Body of pancreas (tissue), 4 donors: ENCODE data around the gene HNRNPR. TPM values are rescaled to one million over a fixed set of nuclear protein-coding genes. Genes with fewer than 3 reads are reported as not detected.
A peak's percentile ranks its signal among the peaks of the same experiment; 100 is the strongest.

Experiments used
- ATAC-seq: fragments of 150-250 bp; one replicate; pipeline ENCODE4 v1.9.1; 2016
- DNase-seq, 4 donors: peaks; one replicate each; pipeline ENCODE4 v3.0.0-alpha.2; 2019
- H3K27ac ChIP-seq, 4 donors: fragments of 200-600 bp; sonication (generic); 1 replicate in 3 of 4; 2 replicates in 1 of 4; pipeline versions ENCODE4 v1.5.1 to v1.6.1; 2016 to 2019; ENCODE audit warnings: mild to moderate bottlenecking in 1 of 4, mixed read lengths in 1 of 4, moderate library complexity in 1 of 4
- H3K27me3 ChIP-seq, 2 donors: fragments of 200-600 bp; sonication (generic); one replicate each; pipeline ENCODE4 v1.6.0; 2016; ENCODE audit warnings: mild to moderate bottlenecking in 1 of 2
- H3K36me3 ChIP-seq, 2 donors: fragments of 200-600 bp; sonication (generic); replicated peaks in 1 of 2; 2 replicates each; pipeline ENCODE4 v1.5.1; 2016; ENCODE audit warnings: low read depth in 2 of 2; ENCODE audit not compliant: insufficient read depth in 1 of 2
- H3K4me1 ChIP-seq: fragments of 200-600 bp; sonication (generic); one replicate; pipeline ENCODE4 v1.6.0; 2016
- H3K4me3 ChIP-seq, 2 donors: fragments of 200-600 bp; sonication (generic); 1 replicate in 1 of 2; 2 replicates in 1 of 2; pipeline ENCODE4 v1.5.1; 2016 to 2019
- H3K9me3 ChIP-seq, 3 donors: fragments of 200-600 bp; sonication (generic); 1 replicate in 2 of 3; 2 replicates in 1 of 3; pipeline ENCODE4 v1.5.1; 2016
- POLR2A ChIP-seq, 3 donors: fragments of 450-650 bp; IDR thresholded peaks; one replicate each; pipeline ENCODE4 v1.6.1; 2016; ENCODE audit warnings: antibody characterized with exemption in 3 of 3, mild to moderate bottlenecking in 2 of 3
- WGBS, 2 donors: methylation state at CpG; one replicate each; pipeline ENCODE4 v1.1.5; 2017; 5-methylcytosine and 5-hydroxymethylcytosine counted together
- intact Hi-C: fragments of 100-400 bp; cut with DNase I; formaldehyde crosslinking; loops from one replicate; pipeline ENCODE4 v1.15.1; 2023
- total RNA-seq, 2 donors: library from RNA; depleted of rRNA; stranded (reverse); fragments of >200 nt; gene quantifications; one replicate each; pipeline ENCODE4 v1.1.0, GENCODE V29; 2016
- TF ChIP-seq, protein P1 (sequence below), 7 experiments: fragments of 450-650 bp in 4 of 7; fragments of 200-600 bp in 3 of 7; sonication (generic) in 3 of 7; IDR thresholded peaks; one replicate each; pipeline ENCODE4 v1.5.1; 2016 to 2019; ENCODE audit warnings: antibody characterized with exemption in 7 of 7

Gene HNRNPR
- total RNA-seq, 2 donors from 2014 or later, result 34.2 to 41.2 TPM

DNA sequence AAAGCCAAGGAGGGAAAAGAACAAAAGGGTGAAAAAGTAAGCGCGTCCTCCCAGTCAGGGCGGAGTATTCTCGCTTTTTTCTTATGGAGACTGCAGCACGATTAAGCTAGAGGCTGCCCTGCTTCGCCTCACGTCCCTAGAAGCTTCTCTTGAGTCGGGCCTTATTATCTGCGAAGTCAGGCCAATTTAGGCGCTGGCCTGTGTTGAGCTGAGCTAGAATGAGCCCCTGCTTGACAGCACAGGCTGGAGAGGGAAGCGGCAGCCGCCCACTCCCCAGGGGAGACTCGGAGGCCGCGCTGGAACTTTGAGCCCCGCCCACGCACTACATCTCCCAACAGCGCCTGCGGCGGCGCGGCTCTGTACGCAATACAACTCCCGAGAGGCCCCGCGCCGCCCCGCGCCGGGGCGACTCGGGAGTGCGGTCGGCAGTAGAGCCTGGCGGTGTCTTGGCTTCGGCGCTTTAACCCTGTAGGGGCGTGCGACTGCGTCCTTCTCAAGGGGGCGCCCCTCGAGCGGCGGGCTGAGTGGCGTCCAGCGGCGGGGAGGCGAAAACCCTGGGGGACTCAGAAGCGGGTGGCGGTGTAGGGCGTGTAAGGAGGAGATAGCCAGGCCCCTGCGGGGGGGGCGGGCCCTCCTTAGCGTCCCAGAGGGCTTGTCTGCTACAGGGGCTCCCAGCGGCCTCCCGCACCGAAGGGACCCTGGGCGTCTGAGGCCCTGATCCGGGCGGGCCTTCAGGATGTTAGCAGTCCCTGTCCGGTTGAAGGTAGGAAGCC is 24.7 kb upstream of the HNRNPR start:
- WGBS, 2 donors, result 0 to 1% methylated on average over 5 to 61 of the region's 61 CpGs
- ATAC-seq (peak; percentile 80), DNase-seq (peak; percentile 89 to 93 (median 92))
- peaks cover 0 to 1% of the 10 kb centered on the region in 2 donors for H3K36me3 ChIP-seq
- TF ChIP-seq, protein P1, sequence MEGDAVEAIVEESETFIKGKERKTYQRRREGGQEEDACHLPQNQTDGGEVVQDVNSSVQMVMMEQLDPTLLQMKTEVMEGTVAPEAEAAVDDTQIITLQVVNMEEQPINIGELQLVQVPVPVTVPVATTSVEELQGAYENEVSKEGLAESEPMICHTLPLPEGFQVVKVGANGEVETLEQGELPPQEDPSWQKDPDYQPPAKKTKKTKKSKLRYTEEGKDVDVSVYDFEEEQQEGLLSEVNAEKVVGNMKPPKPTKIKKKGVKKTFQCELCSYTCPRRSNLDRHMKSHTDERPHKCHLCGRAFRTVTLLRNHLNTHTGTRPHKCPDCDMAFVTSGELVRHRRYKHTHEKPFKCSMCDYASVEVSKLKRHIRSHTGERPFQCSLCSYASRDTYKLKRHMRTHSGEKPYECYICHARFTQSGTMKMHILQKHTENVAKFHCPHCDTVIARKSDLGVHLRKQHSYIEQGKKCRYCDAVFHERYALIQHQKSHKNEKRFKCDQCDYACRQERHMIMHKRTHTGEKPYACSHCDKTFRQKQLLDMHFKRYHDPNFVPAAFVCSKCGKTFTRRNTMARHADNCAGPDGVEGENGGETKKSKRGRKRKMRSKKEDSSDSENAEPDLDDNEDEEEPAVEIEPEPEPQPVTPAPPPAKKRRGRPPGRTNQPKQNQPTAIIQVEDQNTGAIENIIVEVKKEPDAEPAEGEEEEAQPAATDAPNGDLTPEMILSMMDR (IDR thresholded peaks at IDR 0.05), result peak in 1 of 7 experiments; percentile 33
- peak; percentile 72 to 90 (median 80) for TF ChIP-seq POLR2A (IDR thresholded peaks at IDR 0.05)
- peaks cover 33% of the 10 kb centered on the region for H3K4me1 ChIP-seq
- intact Hi-C loops, result no loop called here
- peak overlapping the region; percentile 54 to 75 for H3K4me3 ChIP-seq
- peaks cover 0 to 9% (median 0%) of the 10 kb centered on the region in 3 donors for H3K9me3 ChIP-seq
- no peaks in the 10 kb centered on the region for H3K27me3 ChIP-seq
- H3K27ac ChIP-seq, result peak overlapping the region; percentile 87 to 97 (median 93)

DNA sequence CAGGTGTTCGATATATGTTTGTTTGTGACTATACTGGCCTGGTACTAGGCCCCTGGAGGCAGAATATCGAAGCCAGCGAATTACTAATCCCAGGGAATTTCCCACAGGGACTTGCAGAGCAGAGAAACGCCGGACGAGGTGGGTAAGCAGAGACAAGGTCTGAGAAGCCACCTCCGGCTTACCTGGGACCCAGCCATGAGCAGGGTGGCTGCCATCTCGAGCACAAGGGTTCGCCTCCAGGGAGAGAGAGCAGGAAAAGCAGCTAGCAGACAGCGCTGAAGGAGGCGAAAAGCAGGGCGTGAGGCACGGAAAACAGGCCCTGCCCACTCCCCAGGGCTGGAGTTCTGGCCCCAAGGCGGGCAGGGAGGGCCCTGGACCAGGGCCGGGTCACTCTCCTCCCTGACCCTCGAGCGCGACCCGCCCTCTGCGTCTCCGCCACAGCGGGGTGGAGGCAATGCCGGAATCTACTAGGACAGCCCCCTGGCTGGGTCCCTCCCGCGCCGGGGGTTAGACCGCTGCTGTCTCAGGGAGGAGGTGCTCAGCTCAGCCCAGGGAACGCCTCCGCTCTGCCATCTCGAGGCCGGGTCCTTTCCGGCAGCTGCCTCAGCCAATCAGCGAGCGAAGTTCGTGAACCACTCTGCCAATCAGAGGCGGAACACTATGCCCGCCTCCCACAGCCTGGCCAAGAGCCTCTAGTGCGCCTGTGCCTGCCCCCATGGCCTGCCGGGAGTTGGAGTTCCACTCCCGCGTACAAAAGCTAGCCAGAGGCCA is 23.9 kb upstream of the HNRNPR start:
- TF ChIP-seq, protein P1 (IDR thresholded peaks at IDR 0.05), result no peak
- TF ChIP-seq POLR2A (IDR thresholded peaks at IDR 0.05), result peak; percentile 71 to 88 (median 83)
- peaks cover 33% of the 10 kb centered on the region for H3K4me1 ChIP-seq
- H3K36me3 ChIP-seq, result peaks cover 2 to 6% of the 10 kb centered on the region in 2 donors
- peak overlapping the region; percentile 54 to 75 for H3K4me3 ChIP-seq
- 1 to 2% methylated on average over 22 to 40 of the region's 41 CpGs for WGBS, 2 donors
- H3K27me3 ChIP-seq, result no peaks in the 10 kb centered on the region
- intact Hi-C loops, result no loop called here
- ATAC-seq (peak; percentile 93), DNase-seq (peak; percentile 98 to 99 (median 99))
- H3K9me3 ChIP-seq, result peaks cover 0 to 12% (median 0%) of the 10 kb centered on the region in 3 donors
- H3K27ac ChIP-seq, result peak overlapping the region; percentile 87 to 97 (median 93)

DNA sequence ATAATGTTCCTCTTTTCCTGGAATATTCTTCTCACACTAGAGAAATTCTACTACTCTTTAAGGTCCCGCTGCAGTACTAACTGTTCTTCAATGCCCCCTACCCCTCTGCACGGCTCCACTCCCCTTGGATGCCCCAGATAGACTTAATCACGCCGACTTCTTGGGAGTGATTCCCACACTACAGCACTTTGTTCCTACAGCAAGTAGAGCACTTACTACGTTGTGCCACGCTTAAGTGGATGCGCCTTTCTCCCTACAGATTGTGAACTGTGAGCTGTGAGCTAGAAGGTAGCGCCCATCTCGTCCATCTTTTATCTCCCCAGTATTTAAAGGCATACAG is 23.3 kb upstream of the HNRNPR start:
- DNase-seq, result no peak
- intact Hi-C loops, result no loop called here
- ATAC-seq, result no peak
- H3K4me1 ChIP-seq, result peaks cover 33% of the 10 kb centered on the region
- 26 to 39% methylated on average over 9 of the region's 9 CpGs for WGBS, 2 donors
- TF ChIP-seq, protein P1 (IDR thresholded peaks at IDR 0.05), result no peak
- no peak for TF ChIP-seq POLR2A (IDR thresholded peaks at IDR 0.05)
- peak overlapping the region; percentile 84 to 97 (median 93) for H3K27ac ChIP-seq
- H3K27me3 ChIP-seq, result no peaks in the 10 kb centered on the region
- H3K36me3 ChIP-seq, result peaks cover 7 to 11% of the 10 kb centered on the region in 2 donors
- peaks cover 0 to 17% (median 0%) of the 10 kb centered on the region in 3 donors for H3K9me3 ChIP-seq
- peak overlapping the region; percentile 16 to 31 for H3K4me3 ChIP-seq

DNA sequence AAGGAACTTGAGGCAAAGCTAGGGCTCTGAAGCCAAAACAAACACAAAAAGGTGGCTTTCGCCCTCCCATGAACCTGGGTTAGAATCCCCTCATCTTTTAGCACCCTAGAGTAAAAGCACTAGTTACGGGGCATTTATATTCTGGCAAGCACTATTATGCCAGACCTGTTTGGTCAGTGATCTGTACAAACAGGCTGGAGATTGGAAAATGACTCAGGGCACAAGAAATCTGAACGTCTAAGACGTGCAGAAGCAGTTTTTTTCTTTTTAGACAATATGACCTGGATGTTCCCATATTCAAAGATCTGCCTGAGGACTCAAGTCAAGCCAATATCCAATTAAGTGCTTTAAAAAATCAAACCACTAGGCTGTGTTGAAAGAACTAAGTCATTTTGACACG is 22.5 kb upstream of the HNRNPR start:
- Histone ChIP-seq H3K27me3 (no peaks in the 10 kb centered on the region), H3K4me3 (no peak overlapping the region), H3K4me1 (peaks cover 33% of the 10 kb centered on the region), H3K9me3 (peaks cover 0 to 26% (median 0%) of the 10 kb centered on the region in 3 donors), H3K27ac (peak overlapping the region in 2 of 4 donors; percentile 97), H3K36me3 (peaks cover 13 to 19% of the 10 kb centered on the region in 2 donors)
- ATAC-seq (no peak), DNase-seq (no peak)
- intact Hi-C loops, result no loop called here
- WGBS, 2 donors, result 27 to 30% methylated on average over 5 of the region's 5 CpGs
- no peak for TF ChIP-seq POLR2A (IDR thresholded peaks at IDR 0.05)
- TF ChIP-seq, protein P1 (IDR thresholded peaks at IDR 0.05), result no peak
